ENCODE data around the gene PCDHA8. TPM values are rescaled to one million over a fixed set of nuclear protein-coding genes. Genes with fewer than 3 reads are reported as not detected.

PCDHA8 gene
- polyA plus RNA-seq, 1 donor from 2014 or later: 0.66 TPM

- H3K9me2 ChIP-seq (ENCODE audit: insufficient read depth, low read length): no peaks in the 10 kb centered on the region
- H3K4me2 ChIP-seq (ENCODE audit: low read length): no peak overlapping the region
- peaks cover 35% of the 10 kb centered on the region for H3K9me3 ChIP-seq (ENCODE audit: low read length)
- H3K9ac ChIP-seq (ENCODE audit: low read length): no peak overlapping the region
- H3K4me3 ChIP-seq (ENCODE audit: low read length): no peak overlapping the region
- H3K27ac ChIP-seq (ENCODE audit: low read length): no peak overlapping the region
- no peaks in the 10 kb centered on the region for H3K27me3 ChIP-seq (ENCODE audit: insufficient read depth, low read depth, low read length)
- no peaks in the 10 kb centered on the region for H3F3A ChIP-seq (ENCODE audit: insufficient read depth, low read length, poor library complexity, severe bottlenecking)
- no peaks in the 10 kb centered on the region for H4K20me1 ChIP-seq (ENCODE audit: insufficient read depth)
- no peak for TF ChIP-seq CTCF (IDR thresholded peaks at IDR 0.05; ENCODE audit: poor library complexity, severe bottlenecking)
- TF ChIP-seq REST (IDR thresholded peaks at IDR 0.05; ENCODE audit: borderline replicate concordance): no peak
- H3K79me2 ChIP-seq (replicated peaks; ENCODE audit: insufficient read depth, low read length): peaks cover 44% of the 10 kb centered on the region
- H3K36me3 ChIP-seq (ENCODE audit: insufficient read depth, low read length): peaks cover 35% of the 10 kb centered on the region
- H2AFZ ChIP-seq (ENCODE audit: low read depth, low read length): no peak overlapping the region
These were observed 43.1 kb downstream of the PCDHA8 start for GRCh38 chr5:140883927-140884697.

Other genes with a start within 250 kb of the PCDHA8 start
- 1.5 TPM in 1 of 2 replicates, not detected in the other for gene CD14, start 208.0 kb upstream of the PCDHA8 start, polyA plus RNA-seq
- gene TMCO6, start 201.7 kb upstream of the PCDHA8 start, polyA plus RNA-seq: 23.5 and 37.5 TPM in 2 replicates
- 131 and 162 TPM in 2 replicates for gene NDUFA2, start 193.6 kb upstream of the PCDHA8 start, polyA plus RNA-seq
- 202 and 264 TPM in 2 replicates for gene IK, start 193.4 kb upstream of the PCDHA8 start, polyA plus RNA-seq
- gene WDR55, start 176.3 kb upstream of the PCDHA8 start, polyA plus RNA-seq: 20.4 and 20.7 TPM in 2 replicates
- 4.2 and 4.4 TPM in 2 replicates for gene DND1, start 167.6 kb upstream of the PCDHA8 start, polyA plus RNA-seq
- 76.3 and 80.2 TPM in 2 replicates for gene HARS1, start 149.8 kb upstream of the PCDHA8 start, polyA plus RNA-seq
- 93.9 and 102 TPM in 2 replicates for gene HARS2, start 149.7 kb upstream of the PCDHA8 start, polyA plus RNA-seq
- gene ZMAT2, start 140.7 kb upstream of the PCDHA8 start, polyA plus RNA-seq: 148 and 170 TPM in 2 replicates
- gene PCDHA1, start 55.0 kb upstream of the PCDHA8 start, polyA plus RNA-seq: 0.28 TPM in 1 of 2 replicates, not detected in the other
- gene PCDHA2, start 46.3 kb upstream of the PCDHA8 start, polyA plus RNA-seq: 8.7 and 9.9 TPM in 2 replicates
- gene PCDHA3, start 40.1 kb upstream of the PCDHA8 start, polyA plus RNA-seq: 1.7 and 3.0 TPM in 2 replicates
- gene PCDHA4, start 34.1 kb upstream of the PCDHA8 start, polyA plus RNA-seq: 43.6 and 47.6 TPM in 2 replicates
- gene PCDHA5, start 19.6 kb upstream of the PCDHA8 start, polyA plus RNA-seq: 1.4 and 2.2 TPM in 2 replicates
- gene PCDHA6, start 13.2 kb upstream of the PCDHA8 start, polyA plus RNA-seq: 2.5 and 3.6 TPM in 2 replicates
- gene PCDHA7, start 6.9 kb upstream of the PCDHA8 start, polyA plus RNA-seq: 2.9 and 3.3 TPM in 2 replicates
- gene PCDHA9, start 7.2 kb downstream of the PCDHA8 start, polyA plus RNA-seq: 0.56 and 0.88 TPM in 2 replicates
- gene PCDHA10, start 14.7 kb downstream of the PCDHA8 start, polyA plus RNA-seq: 5.5 and 6.7 TPM in 2 replicates
- gene PCDHA11, start 27.8 kb downstream of the PCDHA8 start, polyA plus RNA-seq: 5.3 and 7.3 TPM in 2 replicates
- gene PCDHA12, start 34.1 kb downstream of the PCDHA8 start, polyA plus RNA-seq: 12.8 and 13.9 TPM in 2 replicates
- 0.89 and 1.2 TPM in 2 replicates for gene PCDHA13, start 40.9 kb downstream of the PCDHA8 start, polyA plus RNA-seq
- gene PCDHAC1, start 85.1 kb downstream of the PCDHA8 start, polyA plus RNA-seq: 2.4 and 3.3 TPM in 2 replicates
- 7.6 and 9.3 TPM in 2 replicates for gene PCDHAC2, start 125.3 kb downstream of the PCDHA8 start, polyA plus RNA-seq
- 0.10 TPM in 1 of 2 replicates, not detected in the other for gene PCDHB1, start 210.2 kb downstream of the PCDHA8 start, polyA plus RNA-seq